HG03565 (cell line): ENCODE measurements around the gene TRMT2A.

Experiments used
- ATAC-seq: cut with Tn5 transposase; IDR thresholded peaks from one replicate; pipeline ENCODE4 v1.9.1; 2021; ENCODE audit warnings: mild to moderate bottlenecking, moderate library complexity; ENCODE audit not compliant: unreplicated experiment

The TRMT2A gene

DNA sequence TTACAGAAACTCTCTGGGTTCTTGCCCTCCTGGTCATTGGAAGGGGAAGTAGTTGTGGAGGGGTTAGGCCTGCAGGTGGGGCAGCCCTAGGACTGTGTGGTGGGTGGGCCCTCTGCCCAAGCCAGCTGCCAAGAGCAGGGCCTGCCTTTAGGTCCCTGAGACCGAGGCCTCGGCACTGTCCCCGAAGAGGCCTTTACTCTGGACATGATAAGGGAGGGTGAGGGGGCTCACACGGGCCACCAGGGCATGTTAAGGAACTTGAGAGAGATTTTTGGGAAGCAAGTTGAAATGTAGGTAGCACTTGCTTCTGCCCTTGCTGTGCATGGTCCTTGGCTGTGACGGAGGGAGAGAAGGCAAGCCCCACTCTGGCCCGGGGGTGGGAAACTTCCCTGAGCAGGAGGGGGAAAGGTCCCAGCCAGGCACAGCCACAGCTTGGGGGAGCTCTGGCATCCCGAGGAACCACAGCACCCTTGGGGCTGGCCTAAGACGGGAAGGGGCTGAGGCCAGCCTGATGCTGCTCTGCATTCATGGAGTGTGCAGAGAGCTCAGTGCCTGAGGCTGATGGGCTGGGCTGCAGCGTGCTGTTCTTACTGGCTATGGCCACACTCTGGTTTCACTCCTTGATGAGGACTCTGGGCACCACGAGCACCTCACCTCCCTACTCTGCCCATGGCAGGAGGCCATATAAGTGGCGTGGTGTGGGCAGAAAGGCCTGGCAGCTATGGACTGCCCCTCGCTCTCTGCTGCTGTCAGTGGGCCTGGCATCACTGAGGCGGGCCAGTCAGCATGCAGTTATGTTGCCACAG, 8.9 kb downstream of the TRMT2A start:
- no peak for ATAC-seq

DNA sequence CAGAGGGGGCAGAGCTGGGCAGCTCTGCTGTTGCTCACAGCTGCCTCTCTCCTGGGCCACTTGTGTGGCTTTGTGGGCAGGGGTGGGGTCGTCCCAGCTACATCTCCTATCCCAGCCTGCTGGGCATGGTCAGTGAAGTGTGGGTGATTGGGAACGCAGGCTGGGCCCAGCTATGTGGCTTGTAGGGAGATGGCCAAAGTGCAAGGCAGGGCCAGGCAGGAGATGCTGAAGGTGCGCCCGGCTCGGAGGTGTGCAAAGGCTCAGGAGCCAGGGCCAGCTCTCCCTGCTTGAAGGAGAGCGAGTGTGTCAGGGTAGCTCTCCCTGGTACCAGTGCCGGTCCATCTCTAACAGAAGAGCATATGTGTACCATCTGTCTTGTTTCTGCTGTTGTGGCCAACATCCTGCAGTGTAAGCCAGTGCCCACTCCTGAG, 9.5 kb downstream of the TRMT2A start:
- no peak for ATAC-seq

DNA sequence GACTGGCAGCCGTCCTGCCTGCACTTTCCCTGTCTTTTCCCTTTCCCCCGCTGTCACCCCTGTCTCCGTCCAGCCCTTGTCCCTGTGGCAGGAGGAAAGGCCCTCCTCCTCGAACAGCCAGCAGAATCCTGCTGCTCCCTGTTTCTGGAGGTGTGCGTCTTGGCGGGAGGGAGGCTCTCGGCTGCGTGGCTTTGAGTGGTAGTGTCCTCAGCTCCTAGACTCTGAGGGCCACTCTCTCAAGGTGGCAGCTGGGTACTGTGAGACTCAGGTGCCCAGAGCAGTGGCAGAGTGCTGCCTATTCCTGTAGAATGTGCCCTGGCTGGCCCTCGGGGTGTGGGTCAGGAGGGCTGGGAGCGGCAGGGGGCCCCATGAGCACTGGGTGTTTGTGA, 10.2 kb downstream of the TRMT2A start:
- ATAC-seq: no peak

DNA sequence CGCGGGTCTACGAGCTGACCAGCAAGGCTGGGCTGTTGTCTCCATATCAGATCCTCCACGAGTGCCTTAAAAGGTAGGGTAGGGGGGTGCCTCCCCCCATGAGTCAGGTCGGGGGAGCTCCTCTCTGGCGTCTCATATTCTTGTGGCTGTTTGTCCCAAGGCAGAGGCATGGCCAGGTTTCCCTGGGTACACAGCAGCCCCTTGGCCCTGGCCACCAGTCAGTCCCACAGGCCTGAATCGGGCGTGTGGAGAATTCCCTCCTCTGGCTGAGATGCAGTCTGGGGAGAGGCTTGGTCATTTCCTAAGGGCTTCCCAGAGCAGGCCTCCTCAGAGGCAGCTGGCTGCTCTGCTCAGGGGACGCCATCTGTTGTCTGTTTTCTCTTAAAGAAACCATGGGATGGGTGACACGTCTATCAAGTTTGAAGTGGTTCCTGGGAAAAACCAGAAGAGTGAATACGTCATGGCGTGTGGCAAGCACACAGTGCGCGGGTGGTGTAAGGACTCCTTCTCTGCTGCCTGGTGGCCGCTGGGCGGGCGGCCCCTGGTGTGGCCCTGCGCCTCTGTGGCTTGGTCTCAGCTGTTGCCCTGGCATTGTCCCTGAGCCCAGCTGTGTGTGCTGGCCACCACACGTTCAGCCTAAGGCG, 10.7 kb downstream of the TRMT2A start:
- ATAC-seq: no peak

DNA sequence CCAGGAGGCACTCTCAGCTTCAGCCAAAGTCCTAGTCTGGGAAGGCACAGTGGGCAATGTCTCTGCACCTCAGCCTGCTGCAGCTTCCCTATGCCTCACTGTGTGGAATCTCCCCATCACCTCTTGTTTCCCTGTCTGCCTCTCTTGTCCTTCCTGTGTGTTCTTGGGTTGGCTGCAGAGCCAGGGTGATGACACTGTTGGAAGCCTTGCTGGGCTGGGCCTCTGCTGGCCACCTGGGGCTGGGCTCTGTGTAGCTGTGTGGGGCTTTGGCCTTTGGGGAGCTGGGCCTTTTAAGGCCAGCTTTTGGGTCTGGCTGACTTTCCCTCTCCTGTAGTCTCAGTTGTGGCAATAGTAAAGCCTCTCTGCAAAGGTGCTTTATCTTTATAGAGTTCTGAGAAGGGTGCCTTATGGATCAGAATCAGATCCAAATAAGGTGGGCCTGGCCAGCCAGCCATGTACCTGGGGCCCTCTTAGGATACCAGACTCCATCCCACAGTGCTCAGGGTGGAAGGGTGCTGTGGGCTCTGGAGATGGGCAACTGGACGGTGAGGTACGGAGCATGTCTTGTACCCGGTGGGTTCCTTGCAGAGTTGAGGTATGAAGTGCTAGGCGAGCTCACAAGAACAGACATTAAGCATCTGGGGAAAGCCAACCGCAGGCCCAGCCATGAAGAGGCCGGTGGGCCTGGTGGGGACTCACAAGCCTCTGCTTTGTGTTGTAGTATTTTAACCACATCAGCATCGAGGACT, 11.4 kb downstream of the TRMT2A start:
- ATAC-seq: no peak

DNA sequence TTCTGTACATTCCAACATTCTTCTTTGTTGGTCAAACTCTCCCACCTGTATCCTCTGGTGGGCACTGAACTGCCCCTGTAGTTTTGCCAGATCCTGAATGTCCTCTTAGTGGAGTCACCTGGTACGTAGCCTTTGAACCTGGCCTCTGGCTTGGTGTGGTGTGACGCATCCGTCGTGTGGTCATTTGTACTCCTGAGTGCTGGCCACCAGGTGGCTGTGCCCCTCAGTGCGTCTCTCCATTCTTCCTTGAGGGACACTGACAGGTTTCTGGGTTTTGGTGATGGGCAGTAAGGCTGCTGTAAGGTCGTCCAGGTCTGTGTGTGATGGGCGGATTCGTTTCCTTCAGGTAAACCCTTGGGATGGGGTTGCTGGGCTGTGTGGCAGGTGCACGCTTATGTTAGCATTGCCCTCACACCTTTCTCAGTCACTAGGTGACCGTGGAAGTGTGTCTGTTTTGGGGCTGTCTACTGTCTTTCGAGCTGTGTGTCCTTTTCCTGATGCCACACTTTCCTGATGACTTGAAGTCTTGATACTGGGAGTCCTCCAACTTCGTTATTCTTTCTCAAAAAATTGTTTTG, 14.7 kb downstream of the TRMT2A start:
- ATAC-seq: no peak

DNA sequence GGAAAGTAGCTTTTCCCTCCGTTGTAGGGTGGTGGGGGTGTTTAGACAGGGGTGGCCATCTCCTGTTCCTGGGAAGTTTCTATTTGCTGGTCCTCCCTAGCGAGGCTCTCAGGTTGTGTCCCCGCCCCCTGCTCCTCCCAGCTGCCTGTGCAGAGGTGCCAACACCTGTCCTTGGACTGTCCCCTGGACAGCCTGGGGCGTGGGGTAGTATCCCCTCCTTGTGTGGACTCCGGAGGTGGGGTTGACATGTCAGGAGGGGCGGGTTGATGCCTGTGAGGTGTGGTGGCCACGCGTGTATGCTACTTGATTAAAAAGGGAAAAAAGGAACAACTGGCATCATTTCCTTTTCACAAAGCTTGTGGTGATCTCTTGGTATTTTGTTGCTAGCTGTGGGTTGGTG, 15.4 kb downstream of the TRMT2A start:
- no peak for ATAC-seq

DNA sequence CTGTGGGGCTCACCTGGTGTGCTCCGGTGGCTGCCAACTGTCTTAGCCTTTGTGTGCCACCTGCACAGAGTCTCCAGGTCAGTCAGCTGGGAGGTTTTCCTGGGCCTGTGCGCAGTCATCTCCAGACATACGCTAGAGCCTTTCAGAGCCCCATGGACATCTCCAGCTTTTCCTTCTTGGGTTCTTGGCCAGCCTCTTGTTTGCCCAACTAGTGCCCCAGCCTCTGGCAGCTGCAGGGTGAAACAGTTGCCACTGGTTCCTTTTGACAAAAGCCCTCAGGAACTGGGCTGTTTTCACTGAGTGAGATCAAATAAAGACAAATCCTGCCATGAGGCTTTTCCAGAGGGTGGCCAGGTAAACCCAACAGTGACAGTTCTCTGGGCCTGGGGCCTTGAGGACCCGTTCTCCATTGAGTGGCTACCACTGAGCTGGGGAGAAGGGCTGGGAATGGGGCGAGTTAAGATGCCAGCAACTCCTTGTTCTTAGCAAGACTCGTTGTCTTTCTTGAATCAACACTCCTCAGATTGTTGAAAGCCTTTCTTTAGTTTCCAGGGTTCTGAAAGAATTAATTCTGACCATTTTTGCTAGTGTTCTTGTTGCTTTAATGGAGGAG, 17.8 kb downstream of the TRMT2A start:
- ATAC-seq: no peak

DNA sequence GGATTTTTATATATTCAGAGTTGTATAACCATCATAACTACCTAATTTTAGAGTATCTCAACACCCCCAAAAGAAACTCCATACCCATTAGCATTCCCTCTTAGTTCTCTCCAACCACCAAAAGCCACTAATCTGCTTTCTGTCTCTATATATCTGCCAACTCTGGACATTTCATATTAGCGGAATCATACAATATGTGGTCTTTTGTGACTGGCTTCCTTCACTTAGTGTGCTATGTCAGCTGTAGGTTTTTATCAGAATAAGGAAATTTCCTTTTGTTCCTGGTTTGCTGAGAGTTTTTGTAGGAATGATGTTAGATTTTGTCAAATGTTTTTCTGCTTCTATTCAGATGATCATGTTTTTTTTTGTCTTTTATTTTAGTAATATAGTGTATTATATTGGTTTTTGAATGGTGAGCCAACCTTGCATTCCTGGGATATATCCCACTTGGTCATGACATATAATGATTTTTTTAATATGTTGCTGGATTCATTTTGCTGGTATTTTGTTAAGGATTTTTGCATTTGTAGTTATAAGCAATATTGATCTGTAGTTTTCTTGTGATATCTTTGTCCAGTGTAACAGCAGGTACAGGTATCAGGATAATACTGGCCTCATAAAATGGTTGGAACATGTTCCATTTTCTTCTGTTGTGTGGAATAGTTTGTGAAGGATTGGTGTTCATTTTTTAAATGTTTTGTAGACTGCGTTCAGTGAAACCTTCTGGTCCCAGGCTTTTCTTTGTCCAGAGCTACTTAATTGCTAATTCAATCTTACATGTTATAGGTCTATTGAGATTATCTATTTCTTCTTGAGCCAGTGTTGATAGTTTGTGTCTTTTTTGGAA, 20.2 kb downstream of the TRMT2A start:
- ATAC-seq: no peak

DNA sequence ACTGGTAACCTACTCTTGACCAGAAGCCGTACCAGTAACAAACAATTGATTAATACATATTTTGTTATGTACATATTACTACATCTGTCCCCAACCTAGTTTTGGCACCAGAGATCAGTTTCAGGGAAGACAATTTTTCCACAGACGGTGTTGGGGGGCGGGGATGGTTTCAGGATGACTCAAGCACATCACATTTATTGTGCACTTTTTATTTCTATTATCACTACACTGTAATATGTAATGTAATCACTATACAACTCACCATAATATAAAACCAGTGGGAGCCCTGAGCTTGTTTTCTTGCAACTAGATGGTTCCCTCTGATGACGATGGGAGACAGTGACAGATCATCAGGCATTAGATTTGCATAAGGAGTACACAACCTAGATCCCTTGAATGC, 21.5 kb downstream of the TRMT2A start:
- no peak for ATAC-seq

DNA sequence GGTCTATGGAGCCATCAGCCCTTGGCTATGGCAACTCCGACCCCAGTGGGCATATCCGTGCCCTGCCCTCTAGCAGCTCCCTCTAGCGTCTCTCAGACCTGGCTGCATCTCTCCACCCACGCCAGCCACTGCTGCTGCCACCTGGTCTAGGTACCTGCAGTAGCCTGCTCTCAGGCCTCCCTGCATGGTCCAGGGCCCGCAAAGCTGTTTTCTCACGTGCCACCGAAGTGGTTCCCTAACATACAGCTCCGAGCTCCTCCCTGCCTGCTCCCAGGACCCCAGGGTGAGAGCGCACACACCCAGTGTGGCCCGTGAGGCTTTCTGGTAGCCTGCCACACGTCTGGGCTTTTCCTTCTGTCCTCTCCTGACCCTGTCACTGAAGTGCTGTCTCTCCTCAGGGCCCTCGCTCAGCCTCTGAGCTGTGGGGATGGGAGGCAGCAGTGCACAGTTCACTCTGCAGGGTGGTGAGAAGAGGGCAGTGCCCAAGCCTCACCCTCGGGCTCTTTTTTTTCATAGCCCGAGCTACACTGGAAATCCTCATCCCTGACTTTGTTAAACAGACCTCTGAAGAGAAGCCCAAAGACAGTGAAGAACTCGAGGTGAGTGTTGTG, 22.7 kb downstream of the TRMT2A start:
- no peak for ATAC-seq

DNA sequence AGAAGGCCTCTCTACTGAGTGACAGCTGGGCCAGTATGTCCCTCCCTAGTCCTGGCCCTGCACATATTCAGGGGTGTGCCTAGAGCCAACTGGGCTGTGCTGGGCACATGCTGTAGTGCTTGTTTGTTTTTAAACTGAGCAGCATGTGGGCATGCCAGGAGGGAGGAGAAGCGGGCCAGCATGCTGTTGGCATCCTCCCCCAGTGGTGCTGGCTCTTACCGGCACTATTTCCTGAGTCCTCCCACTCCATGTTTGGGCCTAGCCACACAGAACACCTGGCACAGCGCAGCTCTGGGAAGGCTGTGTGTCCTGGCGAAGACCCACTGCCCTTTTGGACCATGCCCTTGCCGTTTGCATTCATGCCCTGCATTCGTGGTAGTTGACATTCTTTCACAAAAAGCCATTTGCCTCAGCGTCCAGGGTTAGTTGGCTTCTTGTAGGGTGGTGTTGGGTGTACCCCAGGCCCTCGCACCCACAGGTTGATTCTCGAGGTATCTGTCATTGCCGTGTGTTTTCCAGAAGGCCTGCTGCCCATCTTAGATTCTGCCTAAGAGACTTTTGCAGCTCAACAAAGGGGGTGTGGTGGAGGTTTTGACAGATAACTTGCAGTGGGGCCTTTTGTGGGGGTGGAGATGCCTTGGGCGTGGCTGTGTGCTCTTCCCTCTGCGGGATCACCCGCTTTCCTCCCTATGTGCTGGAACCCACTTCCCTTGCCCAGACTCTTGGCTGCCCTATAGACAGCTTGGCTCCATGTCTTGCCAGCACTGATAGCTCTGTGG, 23.4 kb downstream of the TRMT2A start:
- ATAC-seq: no peak

DNA sequence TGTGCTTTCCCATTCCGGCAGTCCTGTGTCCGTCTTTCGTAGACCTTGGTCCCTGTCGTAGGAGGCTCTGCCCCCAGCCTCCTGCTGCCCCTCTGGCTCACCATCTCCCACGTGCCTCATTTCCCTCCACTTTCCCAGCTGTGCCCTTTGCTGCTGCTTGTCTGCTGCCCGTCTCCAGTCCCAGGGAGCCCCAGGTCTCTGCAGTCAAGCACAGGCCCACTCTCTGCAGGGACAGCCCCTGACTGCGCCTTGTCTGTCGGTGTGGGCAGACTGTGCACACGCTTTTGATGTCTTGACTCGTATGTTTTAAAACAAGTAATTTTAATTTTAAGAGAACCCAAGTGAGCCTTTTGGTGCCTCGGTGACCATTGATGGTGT, 24.6 kb downstream of the TRMT2A start:
- no peak for ATAC-seq

DNA sequence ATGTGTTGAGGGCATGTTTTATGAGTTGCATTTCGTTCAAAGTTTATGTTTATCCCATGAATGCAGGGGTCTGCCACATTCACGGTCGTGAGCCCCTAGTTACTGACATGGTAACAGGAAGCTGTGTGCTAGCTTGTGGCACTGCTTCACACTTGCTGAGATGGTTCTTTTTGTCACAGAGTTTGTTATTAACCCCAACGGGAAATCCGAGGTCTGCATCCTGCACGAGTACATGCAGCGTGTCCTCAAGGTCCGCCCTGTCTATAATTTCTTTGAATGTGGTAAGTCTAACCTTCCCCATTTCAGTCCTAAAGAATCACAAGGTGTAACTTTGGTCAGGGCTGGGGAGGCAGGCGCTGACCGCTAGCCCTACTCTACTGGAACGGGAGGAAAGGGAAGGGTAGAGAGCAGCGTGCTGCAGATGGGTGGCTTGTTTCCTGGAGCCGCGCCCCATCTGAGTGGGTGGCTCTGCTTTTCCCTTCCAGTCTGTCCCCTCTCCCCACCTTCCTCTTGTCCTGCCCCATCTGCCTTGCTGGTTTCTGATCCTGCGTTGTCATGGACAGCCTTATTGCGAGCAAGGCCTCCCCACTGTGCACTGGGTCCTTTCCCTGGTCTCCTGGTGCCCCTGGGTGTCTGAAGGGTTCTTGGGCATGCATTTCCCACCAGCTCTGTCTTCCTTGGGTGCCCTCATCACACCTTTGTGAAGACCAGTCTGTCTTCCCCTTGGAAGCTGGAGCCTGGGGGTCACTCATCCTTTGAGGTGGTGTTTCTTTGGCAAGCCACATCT, 25.1 kb downstream of the TRMT2A start:
- ATAC-seq: no peak

DNA sequence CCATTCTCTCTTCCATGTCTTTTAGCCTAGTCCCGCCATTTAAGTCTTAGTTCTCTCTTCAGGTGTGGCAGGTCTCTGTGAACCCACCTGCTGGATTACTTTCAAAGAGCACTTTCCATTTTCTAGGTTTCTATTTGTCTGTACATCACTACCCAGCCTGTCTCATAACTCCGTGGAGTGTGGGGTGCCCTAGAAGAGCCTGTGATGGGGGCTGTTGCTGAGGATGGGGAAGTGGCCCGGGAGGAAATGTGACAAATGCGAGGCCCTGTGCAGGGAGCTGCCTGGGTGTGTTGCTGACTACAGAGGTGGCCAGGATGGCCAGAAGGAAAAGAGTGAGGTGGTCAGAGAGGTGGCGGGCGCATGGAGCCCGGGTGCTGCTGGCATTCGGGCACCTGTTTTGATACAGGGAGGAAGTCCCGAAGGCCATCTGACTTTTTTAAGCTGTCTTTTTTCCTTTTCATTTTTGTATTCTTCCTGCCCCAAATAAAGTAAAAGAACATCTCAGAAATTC, 26.2 kb downstream of the TRMT2A start:
- ATAC-seq: no peak

DNA sequence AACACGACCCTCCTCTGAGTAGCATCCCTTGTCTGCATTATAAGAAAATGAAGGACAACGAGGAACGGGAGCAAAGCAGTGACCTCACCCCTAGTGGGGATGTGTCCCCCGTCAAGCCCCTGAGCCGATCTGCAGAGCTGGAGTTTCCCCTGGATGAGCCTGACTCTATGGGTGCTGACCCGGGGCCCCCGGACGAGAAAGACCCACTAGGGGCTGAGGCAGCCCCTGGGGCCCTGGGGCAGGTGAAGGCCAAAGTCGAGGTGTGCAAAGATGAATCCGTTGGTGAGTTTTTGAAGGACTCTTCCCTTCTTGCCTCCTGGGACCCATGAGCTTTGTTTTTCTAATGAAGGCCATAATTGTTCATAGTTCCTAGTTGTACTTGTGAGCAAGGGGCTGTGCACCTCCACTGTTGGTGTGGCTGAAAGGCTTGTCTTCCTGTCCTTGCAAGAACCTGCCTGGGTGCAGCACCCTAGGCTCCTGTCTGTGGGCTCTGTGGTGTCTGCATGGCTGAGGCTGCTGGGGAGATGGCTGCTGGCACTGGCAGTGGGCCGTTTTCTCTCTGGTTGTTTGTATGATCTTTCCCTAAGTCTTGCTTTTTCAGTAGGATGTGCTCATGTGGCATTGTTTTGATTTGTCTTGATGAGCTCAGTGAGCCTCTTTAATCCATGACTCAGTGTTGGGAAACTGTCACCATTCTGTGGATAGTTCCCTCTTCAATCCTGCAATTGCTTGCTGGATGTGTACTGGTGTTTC, 26.9 kb downstream of the TRMT2A start:
- no peak for ATAC-seq

DNA sequence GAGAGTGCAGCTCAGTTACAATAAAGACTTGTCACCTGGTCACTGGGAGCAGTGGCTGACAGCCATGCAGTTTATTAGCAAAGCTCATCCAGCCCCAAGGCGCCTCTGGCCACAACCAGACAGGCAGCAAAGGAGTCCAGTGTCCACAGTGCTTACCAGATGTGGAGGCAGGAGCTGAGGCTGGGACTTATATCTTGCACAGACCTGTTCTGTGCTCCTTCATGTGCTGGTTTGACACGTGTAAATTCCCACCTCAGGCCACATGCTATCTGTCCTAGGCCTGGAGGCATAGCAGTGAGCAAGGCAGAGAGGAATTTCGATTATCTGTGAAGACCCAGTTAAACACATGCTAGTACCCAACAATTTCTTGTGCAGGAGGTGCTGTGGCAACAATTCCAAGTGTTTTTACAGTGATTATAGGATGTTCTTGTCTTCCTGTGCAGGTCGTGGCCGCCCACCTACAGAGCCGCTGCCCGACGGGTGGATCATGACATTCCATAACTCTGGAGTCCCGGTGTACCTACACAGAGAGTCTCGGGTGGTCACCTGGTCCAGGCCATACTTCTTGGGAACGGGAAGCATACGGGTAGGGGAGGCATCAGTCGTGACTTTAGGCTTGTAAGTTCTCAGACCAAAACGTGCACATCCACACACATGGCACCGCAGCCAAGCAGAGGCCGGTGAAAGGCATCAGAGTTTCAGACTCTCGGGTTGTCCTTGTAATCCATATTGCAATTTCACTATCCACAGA, 27.6 kb downstream of the TRMT2A start:
- ATAC-seq: no peak
